Chondrocyte (in vitro differentiated cells): Measurements from ENCODE around the gene RUNX1. TPM values are rescaled to one million over a fixed set of nuclear protein-coding genes. Genes with fewer than 3 reads are reported as not detected.

Source experiments
- DNase-seq: peaks from one replicate; pipeline ENCODE4 v3.0.0; 2021; ENCODE audit warnings: mixed read lengths, low spot score
- H3K27ac Mint-ChIP-seq: one replicate; pipeline ENCODE4 v1.8.0; 2021; ENCODE audit warnings: mild to moderate bottlenecking, moderate library complexity, mixed read lengths; ENCODE audit not compliant: unreplicated experiment
- H3K27me3 Mint-ChIP-seq: 2 replicates; pipeline ENCODE4 v1.8.0; 2021; ENCODE audit warnings: low read depth, mixed read lengths
- H3K36me3 Mint-ChIP-seq: 2 replicates; pipeline ENCODE4 v1.8.0; 2021; ENCODE audit warnings: low read depth, mixed read lengths
- H3K4me1 Mint-ChIP-seq: 2 replicates; pipeline ENCODE4 v1.8.0; 2021; ENCODE audit warnings: low read depth, mild to moderate bottlenecking, mixed read lengths
- H3K4me3 Mint-ChIP-seq: one replicate; pipeline ENCODE4 v1.8.0; 2021; ENCODE audit warnings: mild to moderate bottlenecking, moderate library complexity, mixed read lengths; ENCODE audit not compliant: unreplicated experiment
- H3K9me3 Mint-ChIP-seq: 2 replicates; pipeline ENCODE4 v1.8.0; 2021; ENCODE audit warnings: low read depth, mixed read lengths
- total RNA-seq: library from RNA; stranded (reverse); gene quantifications from 3 replicates; pipeline ENCODE4 v1.2.1, GENCODE V29; 2021
- TF ChIP-seq, protein P1 (sequence below): fragments of 200-600 bp; sonication (generic); IDR thresholded peaks from 2 replicates; pipeline ENCODE4 v1.5.0; 2021; ENCODE audit warnings: antibody characterized with exemption, mild to moderate bottlenecking, moderate library complexity

The RUNX1 gene
- total RNA-seq, 1 donor from 2014 or later: 37.9 TPM

DNA sequence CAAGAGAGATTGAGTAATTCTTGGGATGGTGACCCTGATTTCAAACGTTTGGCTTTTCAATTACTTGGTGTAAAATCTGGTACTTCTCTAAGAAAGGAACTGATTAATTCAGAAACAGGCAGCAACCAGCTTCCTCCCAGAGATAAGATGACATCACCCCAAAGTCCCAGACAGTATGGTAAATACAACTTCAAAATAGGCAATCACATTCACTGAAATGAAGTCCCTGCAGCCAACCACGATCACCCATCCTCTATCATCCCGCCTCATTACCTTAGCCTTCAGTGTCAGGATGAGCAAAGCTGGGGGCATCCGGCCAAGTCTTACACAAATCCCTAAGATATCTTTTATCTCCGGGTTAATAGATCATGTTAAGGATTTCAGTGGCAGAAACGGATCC is 26.4 kb upstream of the RUNX1 start:
- DNase-seq: no peak
- Mint-ChIP-seq H3K27ac (no peak overlapping the region), H3K27me3 (no peaks in the 10 kb centered on the region), H3K4me1 (peaks cover 22% of the 10 kb centered on the region), H3K36me3 (no peaks in the 10 kb centered on the region), H3K4me3 (no peak overlapping the region), H3K9me3 (peaks cover 14% of the 10 kb centered on the region)
- TF ChIP-seq, protein P1, sequence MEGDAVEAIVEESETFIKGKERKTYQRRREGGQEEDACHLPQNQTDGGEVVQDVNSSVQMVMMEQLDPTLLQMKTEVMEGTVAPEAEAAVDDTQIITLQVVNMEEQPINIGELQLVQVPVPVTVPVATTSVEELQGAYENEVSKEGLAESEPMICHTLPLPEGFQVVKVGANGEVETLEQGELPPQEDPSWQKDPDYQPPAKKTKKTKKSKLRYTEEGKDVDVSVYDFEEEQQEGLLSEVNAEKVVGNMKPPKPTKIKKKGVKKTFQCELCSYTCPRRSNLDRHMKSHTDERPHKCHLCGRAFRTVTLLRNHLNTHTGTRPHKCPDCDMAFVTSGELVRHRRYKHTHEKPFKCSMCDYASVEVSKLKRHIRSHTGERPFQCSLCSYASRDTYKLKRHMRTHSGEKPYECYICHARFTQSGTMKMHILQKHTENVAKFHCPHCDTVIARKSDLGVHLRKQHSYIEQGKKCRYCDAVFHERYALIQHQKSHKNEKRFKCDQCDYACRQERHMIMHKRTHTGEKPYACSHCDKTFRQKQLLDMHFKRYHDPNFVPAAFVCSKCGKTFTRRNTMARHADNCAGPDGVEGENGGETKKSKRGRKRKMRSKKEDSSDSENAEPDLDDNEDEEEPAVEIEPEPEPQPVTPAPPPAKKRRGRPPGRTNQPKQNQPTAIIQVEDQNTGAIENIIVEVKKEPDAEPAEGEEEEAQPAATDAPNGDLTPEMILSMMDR: no peak

DNA sequence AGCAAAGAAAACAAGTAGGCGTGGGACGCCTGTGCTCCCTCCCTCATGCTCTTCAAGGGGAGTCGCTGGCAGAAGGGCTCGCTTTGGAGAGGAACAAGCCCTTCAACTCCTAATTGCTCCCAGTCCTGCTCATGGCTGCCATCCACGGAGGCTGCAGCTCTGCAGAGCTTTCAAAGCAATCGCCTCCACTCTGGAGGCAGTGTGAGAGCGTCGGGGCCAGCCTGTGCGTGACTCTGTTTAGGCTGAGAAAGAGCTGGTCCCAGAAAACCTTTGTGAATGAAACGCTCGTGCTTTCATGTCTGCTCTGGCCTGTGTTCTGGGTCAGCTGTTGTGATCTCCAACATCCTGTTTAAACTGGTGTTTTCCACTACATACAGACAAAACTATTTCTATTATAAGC is 23.9 kb upstream of the RUNX1 start:
- no peak for DNase-seq
- peak overlapping the region; percentile 20 for H3K4me3 Mint-ChIP-seq
- H3K27me3 Mint-ChIP-seq: no peaks in the 10 kb centered on the region
- TF ChIP-seq, protein P1: no peak
- H3K4me1 Mint-ChIP-seq: peaks cover 22% of the 10 kb centered on the region
- H3K36me3 Mint-ChIP-seq: no peaks in the 10 kb centered on the region
- H3K9me3 Mint-ChIP-seq: peaks cover 11% of the 10 kb centered on the region
- peak overlapping the region; percentile 45 for H3K27ac Mint-ChIP-seq

DNA sequence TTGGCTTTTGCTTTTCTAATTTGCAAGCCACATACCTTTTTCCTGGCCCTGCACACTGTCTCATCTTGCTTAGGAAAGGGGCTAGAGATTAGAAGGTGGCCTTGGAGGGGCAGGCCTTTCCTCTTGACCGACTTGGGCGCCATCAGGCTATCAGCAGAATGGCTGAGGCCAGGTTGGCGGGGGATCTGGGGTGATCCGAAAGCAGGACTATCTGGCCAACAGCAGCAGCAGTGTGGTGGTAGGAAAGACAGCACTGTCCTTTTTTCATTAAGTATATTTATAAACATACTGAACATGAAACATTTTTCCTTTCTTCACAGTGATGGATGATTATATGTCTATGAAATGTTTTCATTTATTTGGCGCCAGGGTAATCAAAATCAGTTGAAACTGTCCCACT is 23.5 kb upstream of the RUNX1 start:
- Mint-ChIP-seq H3K9me3 (peaks cover 11% of the 10 kb centered on the region), H3K27me3 (no peaks in the 10 kb centered on the region), H3K36me3 (no peaks in the 10 kb centered on the region), H3K4me1 (peaks cover 22% of the 10 kb centered on the region), H3K27ac (peak overlapping the region; percentile 45), H3K4me3 (peak overlapping the region; percentile 20)
- TF ChIP-seq, protein P1: no peak
- DNase-seq: no peak

DNA sequence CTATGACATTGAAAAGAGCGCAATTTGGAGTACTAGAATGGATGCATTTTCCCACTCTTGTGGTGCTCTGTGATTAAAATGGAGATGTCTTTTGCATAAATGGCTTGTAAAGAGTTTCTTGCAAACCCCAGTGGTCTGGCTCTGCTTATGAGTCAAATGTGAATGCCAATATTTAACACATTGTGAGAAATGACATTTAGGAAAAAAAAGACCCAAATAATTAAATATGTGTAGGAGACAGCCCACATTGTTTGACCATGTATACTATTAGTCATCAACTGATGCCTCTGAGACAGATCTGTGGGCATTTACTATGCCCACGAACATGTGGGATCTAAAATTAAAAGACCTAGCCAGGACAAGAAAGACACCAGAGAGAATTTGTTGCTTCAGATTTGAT is 22.2 kb upstream of the RUNX1 start:
- Mint-ChIP-seq H3K4me1 (peaks cover 22% of the 10 kb centered on the region), H3K27me3 (no peaks in the 10 kb centered on the region), H3K36me3 (no peaks in the 10 kb centered on the region), H3K27ac (no peak overlapping the region), H3K9me3 (peaks cover 11% of the 10 kb centered on the region), H3K4me3 (no peak overlapping the region)
- no peak for DNase-seq
- TF ChIP-seq, protein P1: no peak

DNA sequence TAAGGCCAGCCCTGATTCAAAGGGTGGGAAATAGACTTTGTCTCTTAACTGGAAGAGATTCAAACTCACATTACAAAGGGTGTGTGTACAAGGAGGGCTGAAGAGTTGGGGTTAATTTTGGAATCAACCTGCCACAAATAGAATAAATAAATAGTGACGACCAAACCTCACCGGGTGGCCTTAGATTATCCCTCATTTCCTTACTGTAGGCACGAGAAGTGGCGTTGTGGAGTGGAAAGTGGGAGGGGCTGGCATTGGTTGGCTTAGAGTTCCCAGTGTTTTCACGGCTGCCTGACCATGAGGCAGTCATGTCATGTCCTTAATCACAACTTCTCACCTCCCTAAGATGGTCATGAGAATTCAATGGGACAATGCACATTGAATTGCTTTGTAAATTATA is 21.3 kb upstream of the RUNX1 start:
- Mint-ChIP-seq H3K9me3 (peaks cover 11% of the 10 kb centered on the region), H3K4me3 (no peak overlapping the region), H3K4me1 (peaks cover 19% of the 10 kb centered on the region), H3K36me3 (no peaks in the 10 kb centered on the region), H3K27me3 (no peaks in the 10 kb centered on the region), H3K27ac (no peak overlapping the region)
- TF ChIP-seq, protein P1: no peak
- no peak for DNase-seq
